Measurements from ENCODE around the gene SYCP2L. TPM values are rescaled to one million over a fixed set of nuclear protein-coding genes. Genes with fewer than 3 reads are reported as not detected.

The SYCP2L gene
- total and polyA plus RNA-seq, 9 of the 15 experiments (the other 6 are each of a cell fraction or from before 2014, with no cell fraction given): 12.4 to 46.9 (median 22.0) TPM

DNA sequence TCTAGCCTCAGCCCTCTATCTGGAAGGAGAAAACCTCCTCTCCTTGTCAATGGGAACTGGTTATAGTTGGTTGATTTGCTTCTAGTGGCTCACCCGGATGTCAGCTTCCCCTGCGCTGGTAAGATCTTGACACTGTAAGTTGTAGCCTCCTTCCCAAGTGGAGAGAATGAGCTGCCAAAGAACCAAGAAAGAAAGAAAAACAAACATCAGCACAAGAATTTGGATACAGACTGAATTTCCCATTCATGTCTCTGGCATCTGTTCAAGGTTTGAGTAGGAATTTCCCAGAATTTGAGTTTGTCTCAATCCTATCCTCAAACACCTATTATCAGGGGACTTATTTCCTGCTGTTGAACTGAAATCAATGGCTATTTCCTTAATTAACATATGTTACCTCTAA is 113.1 kb downstream of the SYCP2L start:
- Histone ChIP-seq H3K9ac (ENCODE audit: insufficient read depth in 1 of 2, low read depth in 2 of 2, low read length in 2 of 2) (no peak overlapping the region), H3K36me3 (ENCODE audit: control insufficient read depth, insufficient read depth, low read length) (no peaks in the 10 kb centered on the region), H3K79me2 (ENCODE audit: control insufficient read depth, insufficient read depth, low read length) (no peaks in the 10 kb centered on the region), H3K4me1 (replicated peaks in 1 of 2; ENCODE audit: control insufficient read depth in 2 of 2, insufficient read depth in 2 of 2, low read length in 2 of 2) (no peaks in the 10 kb centered on the region; a peak in 1 of 5 replicates), H3K4me3 (no peak overlapping the region), H3K9me3 (replicated peaks; ENCODE audit: control insufficient read depth, insufficient read depth, low read depth, low read length) (no peaks in the 10 kb centered on the region), H3K27me3 (ENCODE audit: control insufficient read depth in 2 of 2, insufficient read depth in 2 of 2, low read length in 2 of 2) (no peaks in the 10 kb centered on the region), H3K4me2 (ENCODE audit: insufficient read depth, low read length) (no peak overlapping the region), H3K27ac (ENCODE audit: extremely low read depth, low read depth, low read length) (no peak overlapping the region), H3K9me1 (ENCODE audit: control insufficient read depth, insufficient read depth, low read length) (no peaks in the 10 kb centered on the region), H2AFZ (ENCODE audit: low read depth, low read length) (no peak overlapping the region), H4K20me1 (replicated peaks; ENCODE audit: control insufficient read depth, insufficient read depth, low read length) (no peaks in the 10 kb centered on the region)
- in situ Hi-C loops (cut with MboI) (no loop called here), intact Hi-C loops (cut with micrococcal nuclease) (no loop called here)
- DNase-seq (ENCODE audit: extremely low read depth in 1 of 4, low spot score in 3 of 4) (no peak), FAIRE-seq (no peak), ATAC-seq (no peak)
- WGBS (ENCODE audit: insufficient coverage, low coverage, missing lambda C conversion rate): 57% methylated on average over 2 of the region's 2 CpGs
- ChIA-PET CTCF (ENCODE audit: low intra/inter-chr PET ratio) (no interaction called here), POLR2A (interaction anchor here (0.8 to 1.7 kb wide), 3 partner anchors 9 to 12 kb away, joined by 4 to 5 read pairs (median 4); no protein-coding TSS in a partner anchor)
- TF ChIP-seq, protein P1, sequence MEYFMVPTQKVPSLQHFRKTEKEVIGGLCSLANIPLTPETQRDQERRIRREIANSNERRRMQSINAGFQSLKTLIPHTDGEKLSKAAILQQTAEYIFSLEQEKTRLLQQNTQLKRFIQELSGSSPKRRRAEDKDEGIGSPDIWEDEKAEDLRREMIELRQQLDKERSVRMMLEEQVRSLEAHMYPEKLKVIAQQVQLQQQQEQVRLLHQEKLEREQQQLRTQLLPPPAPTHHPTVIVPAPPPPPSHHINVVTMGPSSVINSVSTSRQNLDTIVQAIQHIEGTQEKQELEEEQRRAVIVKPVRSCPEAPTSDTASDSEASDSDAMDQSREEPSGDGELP (CRISPR knock-in tag; IDR thresholded peaks at IDR 0.05; ENCODE audit: borderline replicate concordance): no peak
- BruUV-seq (replicated peaks): no TSS peak

DNA sequence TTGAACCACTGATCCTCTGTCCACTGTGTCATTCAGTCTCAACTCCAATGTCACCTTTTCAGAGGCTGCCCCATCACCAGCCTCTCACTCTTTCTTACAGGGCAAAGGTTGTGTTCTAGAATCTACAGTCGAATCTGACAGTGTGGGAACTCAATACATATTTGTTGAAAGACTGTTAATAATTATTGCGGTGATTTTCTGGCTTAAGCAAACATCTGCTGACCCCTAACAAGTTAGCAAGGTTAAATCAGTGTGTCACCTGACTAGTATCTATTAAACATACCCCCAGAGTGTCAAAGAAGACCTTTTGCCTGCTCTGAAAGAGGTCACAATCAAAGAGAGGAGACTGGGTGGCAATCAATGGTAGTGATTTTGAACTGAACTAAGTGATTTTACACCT is 115.3 kb downstream of the SYCP2L start:
- H3K9ac ChIP-seq (ENCODE audit: insufficient read depth in 1 of 2, low read depth in 2 of 2, low read length in 2 of 2): no peak overlapping the region
- H3K9me3 ChIP-seq (replicated peaks; ENCODE audit: control insufficient read depth, insufficient read depth, low read depth, low read length): no peaks in the 10 kb centered on the region
- TF ChIP-seq, protein P2, sequence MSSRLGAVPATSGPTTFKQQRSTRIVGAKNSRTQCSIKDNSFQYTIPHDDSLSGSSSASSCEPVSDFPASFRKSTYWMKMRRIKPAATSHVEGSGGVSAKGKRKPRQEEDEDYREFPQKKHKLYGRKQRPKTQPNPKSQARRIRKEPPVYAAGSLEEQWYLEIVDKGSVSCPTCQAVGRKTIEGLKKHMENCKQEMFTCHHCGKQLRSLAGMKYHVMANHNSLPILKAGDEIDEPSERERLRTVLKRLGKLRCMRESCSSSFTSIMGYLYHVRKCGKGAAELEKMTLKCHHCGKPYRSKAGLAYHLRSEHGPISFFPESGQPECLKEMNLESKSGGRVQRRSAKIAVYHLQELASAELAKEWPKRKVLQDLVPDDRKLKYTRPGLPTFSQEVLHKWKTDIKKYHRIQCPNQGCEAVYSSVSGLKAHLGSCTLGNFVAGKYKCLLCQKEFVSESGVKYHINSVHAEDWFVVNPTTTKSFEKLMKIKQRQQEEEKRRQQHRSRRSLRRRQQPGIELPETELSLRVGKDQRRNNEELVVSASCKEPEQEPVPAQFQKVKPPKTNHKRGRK (tag; IDR thresholded peaks at IDR 0.05): no peak
- no peak for TF ChIP-seq NR2C2 (CRISPR knock-in tag; IDR thresholded peaks at IDR 0.05)
- TF ChIP-seq NR2C2 (tag; IDR thresholded peaks at IDR 0.05): no peak
- TF ChIP-seq KDM1A (IDR thresholded peaks at IDR 0.05): 0 out of 4 replicates have a peak, but pooled peaks have one; percentile 16 to 17
- no peaks in the 10 kb centered on the region for H4K20me1 ChIP-seq (replicated peaks; ENCODE audit: control insufficient read depth, insufficient read depth, low read length)
- WGBS (ENCODE audit: insufficient coverage, low coverage, missing lambda C conversion rate): 12% methylated on average over 2 of the region's 2 CpGs
- ChIA-PET CTCF (ENCODE audit: low intra/inter-chr PET ratio) (no interaction called here), POLR2A (interaction anchor here (0.6 kb wide), 1 partner anchor 104 kb away, joined by 3 read pairs; no protein-coding TSS in a partner anchor)
- H2AFZ ChIP-seq (ENCODE audit: low read depth, low read length): no peak overlapping the region
- no peaks in the 10 kb centered on the region for H3K9me1 ChIP-seq (ENCODE audit: control insufficient read depth, insufficient read depth, low read length)
- no peak overlapping the region for H3K27ac ChIP-seq (ENCODE audit: extremely low read depth, low read depth, low read length)
- no peak overlapping the region for H3K4me2 ChIP-seq (ENCODE audit: insufficient read depth, low read length)
- no peak for FAIRE-seq
- H3K36me3 ChIP-seq (ENCODE audit: control insufficient read depth, insufficient read depth, low read length): no peaks in the 10 kb centered on the region
- in situ Hi-C loops (cut with MboI): no loop called here
- intact Hi-C loops (cut with micrococcal nuclease): no loop called here
- DNase-seq (ENCODE audit: extremely low read depth in 1 of 4, low spot score in 3 of 4): no peak
- H3K27me3 ChIP-seq (ENCODE audit: control insufficient read depth in 2 of 2, insufficient read depth in 2 of 2, low read length in 2 of 2): peaks cover 0 to 4% of the 10 kb centered on the region in 2 experiments; a peak in 1 of 5 replicates
- H3K4me1 ChIP-seq (replicated peaks in 1 of 2; ENCODE audit: control insufficient read depth in 2 of 2, insufficient read depth in 2 of 2, low read length in 2 of 2): no peaks in the 10 kb centered on the region; a peak in 1 of 5 replicates
- H3K4me3 ChIP-seq: no peak overlapping the region
- BruUV-seq (replicated peaks): no TSS peak
- no peak for ATAC-seq
- no peaks in the 10 kb centered on the region for H3K79me2 ChIP-seq (ENCODE audit: control insufficient read depth, insufficient read depth, low read length)
